Measurements from ENCODE around the gene DUOXA2.

GRCh38 chr15:45167631-45168205 is 53.6 kb downstream of the DUOXA2 start:
- TF ChIP-seq EZH2 (IDR thresholded peaks at IDR 0.05; ENCODE audit: borderline replicate concordance, low read length): no peak
- TF ChIP-seq CTCF (conservative IDR thresholded peaks at IDR 0.05 in 1 of 2, IDR thresholded peaks at IDR 0.05 in 1 of 2; ENCODE audit: extremely low read depth in 1 of 2, insufficient read depth in 1 of 2, low read depth in 1 of 2, low read length in 2 of 2): no peak

Measured in mammary epithelial cell (primary cell).